H9 (cell line): ENCODE results near the gene STX7. TPM values are rescaled to one million over a fixed set of nuclear protein-coding genes. Genes with fewer than 3 reads are reported as not detected.

ENCODE experiments used
- DNase-seq: peaks from one replicate; pipeline ENCODE4 v3.0.0-alpha.2; 2017
- H2AFZ ChIP-seq: one replicate; pipeline ENCODE4 v1.6.1; 2013; ENCODE audit warnings: mild to moderate bottlenecking, low read length, control low read depth, moderate library complexity
- H2AK5ac ChIP-seq: 2 replicates; pipeline ENCODE4 v1.6.1; 2013; ENCODE audit warnings: low read length, control low read depth, mixed read lengths; ENCODE audit not compliant: insufficient read length
- H2BK120ac ChIP-seq: one replicate; pipeline ENCODE4 v1.6.1; 2013; ENCODE audit warnings: low read depth, mild to moderate bottlenecking, low read length, control low read depth, inconsistent platforms; ENCODE audit not compliant: poor library complexity, severe bottlenecking
- H2BK12ac ChIP-seq: 2 replicates; pipeline ENCODE4 v1.6.1; 2013; ENCODE audit warnings: low read length, control low read depth, mixed read lengths, low read depth; ENCODE audit not compliant: insufficient read length
- H2BK15ac ChIP-seq: 2 replicates; pipeline ENCODE4 v1.6.1; 2013; ENCODE audit warnings: low read depth, low read length, control low read depth
- H2BK20ac ChIP-seq: one replicate; pipeline ENCODE4 v1.6.1; 2013; ENCODE audit warnings: low read depth, mild to moderate bottlenecking, low read length, control low read depth, inconsistent platforms; ENCODE audit not compliant: poor library complexity, severe bottlenecking
- H2BK5ac ChIP-seq: 2 replicates; pipeline ENCODE4 v1.6.1; 2013; ENCODE audit warnings: low read length, control low read depth, mixed read lengths; ENCODE audit not compliant: insufficient read length
- H3K14ac ChIP-seq: 2 replicates; pipeline ENCODE4 v1.6.1; 2013; ENCODE audit warnings: low read length, control low read depth; ENCODE audit not compliant: insufficient read depth
- H3K18ac ChIP-seq: 2 replicates; pipeline ENCODE4 v1.6.1; 2013; ENCODE audit warnings: low read depth, mild to moderate bottlenecking, mixed read lengths, low read length, control low read depth; ENCODE audit not compliant: insufficient read length
- H3K23ac ChIP-seq: 2 replicates; pipeline ENCODE4 v1.6.1; 2013; ENCODE audit warnings: low read length, control low read depth, mixed read lengths, low read depth; ENCODE audit not compliant: insufficient read length
- H3K23me2 ChIP-seq: 2 replicates; pipeline ENCODE4 v1.6.1; 2013; ENCODE audit warnings: low read depth, mild to moderate bottlenecking, mixed read lengths, low read length, control low read depth; ENCODE audit not compliant: insufficient read length, poor library complexity, severe bottlenecking
- H3K27ac ChIP-seq: 2 replicates; pipeline ENCODE4 v1.5.1; 2013; ENCODE audit warnings: low read length, control low read depth, mixed read lengths, low read depth; ENCODE audit not compliant: insufficient read length
- H3K27me3 ChIP-seq: 2 replicates; pipeline ENCODE4 v1.6.1; 2013; ENCODE audit warnings: low read length, control low read depth, inconsistent platforms; ENCODE audit not compliant: insufficient read depth
- H3K4ac ChIP-seq: 2 replicates; pipeline ENCODE4 v1.6.1; 2013; ENCODE audit warnings: low read depth, mild to moderate bottlenecking, control low read depth, inconsistent platforms, low read length, moderate library complexity
- H3K4me1 ChIP-seq: 2 replicates; pipeline ENCODE4 v1.6.1; 2013; ENCODE audit warnings: low read length, control low read depth, inconsistent platforms; ENCODE audit not compliant: insufficient read depth
- H3K4me2 ChIP-seq: 2 replicates; pipeline ENCODE4 v1.6.1; 2013; ENCODE audit warnings: low read length, control low read depth, mixed read lengths; ENCODE audit not compliant: insufficient read length, insufficient read depth
- H3K56ac ChIP-seq: 2 replicates; pipeline ENCODE4 v1.6.1; 2013; ENCODE audit warnings: low read depth, mild to moderate bottlenecking, mixed read lengths, low read length, control low read depth; ENCODE audit not compliant: insufficient read length
- H3K79me1 ChIP-seq: 2 replicates; pipeline ENCODE4 v1.6.1; 2013; ENCODE audit warnings: low read depth, mild to moderate bottlenecking, moderate library complexity, low read length, control low read depth, inconsistent platforms; ENCODE audit not compliant: insufficient read depth, poor library complexity, severe bottlenecking
- H3K79me2 ChIP-seq: 2 replicates; pipeline ENCODE4 v1.6.1; 2013; ENCODE audit warnings: low read length, control low read depth, inconsistent platforms; ENCODE audit not compliant: insufficient read depth
- H3K9ac ChIP-seq: 2 replicates; pipeline ENCODE4 v1.6.1; 2013; ENCODE audit warnings: low read length, control low read depth, mixed read lengths; ENCODE audit not compliant: insufficient read length; ENCODE audit errors: extremely low read depth
- H3K9me3 ChIP-seq: one replicate; pipeline ENCODE4 v1.6.1; 2013; ENCODE audit warnings: low read depth, low read length, inconsistent platforms; ENCODE audit not compliant: control insufficient read depth
- H3T11ph ChIP-seq: one replicate; pipeline ENCODE4 v1.6.1; 2013; ENCODE audit warnings: mild to moderate bottlenecking, low read length, control low read depth, inconsistent platforms
- H4K20me1 ChIP-seq: one replicate; pipeline ENCODE4 v1.6.1; 2013; ENCODE audit not compliant: control insufficient read depth, insufficient read length, insufficient read depth
- H4K5ac ChIP-seq: 2 replicates; pipeline ENCODE4 v1.6.1; 2013; ENCODE audit warnings: low read depth, mild to moderate bottlenecking, mixed read lengths, low read length, control low read depth; ENCODE audit not compliant: insufficient read length
- H4K8ac ChIP-seq: replicated peaks from 2 replicates; pipeline ENCODE4 v1.6.1; 2013; ENCODE audit warnings: low read length, control low read depth, mixed read lengths, low read depth; ENCODE audit not compliant: insufficient read length
- H4K91ac ChIP-seq: 2 replicates; pipeline ENCODE4 v1.6.1; 2013; ENCODE audit warnings: low read depth, mild to moderate bottlenecking, moderate library complexity, mixed read lengths, low read length, control low read depth; ENCODE audit not compliant: insufficient read length
- H3K27ac Mint-ChIP-seq, 3 experiments: 2 replicates in 2 of 3; 3 replicates in 1 of 3; pipeline ENCODE4 v1.8.0; 2020 to 2021; ENCODE audit warnings: mixed read lengths in 3 of 3, mild to moderate bottlenecking in 1 of 3, moderate library complexity in 1 of 3
- H3K27me3 Mint-ChIP-seq: 2 replicates; pipeline ENCODE4 v1.8.0; 2021; ENCODE audit warnings: low read depth, mild to moderate bottlenecking, moderate library complexity, mixed read lengths
- H3K36me3 Mint-ChIP-seq, 3 experiments: 2 replicates in 2 of 3; 3 replicates in 1 of 3; pipeline ENCODE4 v1.8.0; 2020 to 2021; ENCODE audit warnings: low read depth in 3 of 3, mixed read lengths in 3 of 3; ENCODE audit not compliant: insufficient read depth in 1 of 3
- H3K4me1 Mint-ChIP-seq, 2 experiments: 2 replicates each; pipeline ENCODE4 v1.8.0; 2020; ENCODE audit warnings: mixed read lengths in 2 of 2
- H3K4me3 Mint-ChIP-seq, 2 experiments: 2 replicates in 1 of 2; 3 replicates in 1 of 2; pipeline ENCODE4 v1.8.0; 2020 to 2021; ENCODE audit warnings: mild to moderate bottlenecking in 2 of 2, mixed read lengths in 2 of 2, moderate library complexity in 1 of 2
- H3K9me3 Mint-ChIP-seq, 2 experiments: 2 replicates in 1 of 2; 3 replicates in 1 of 2; pipeline ENCODE4 v1.8.0; 2020; ENCODE audit warnings: mild to moderate bottlenecking in 2 of 2, mixed read lengths in 2 of 2, moderate library complexity in 1 of 2
- CTCF ChIP-seq: fragments of 200-600 bp; sonication (generic); conservative IDR thresholded peaks from 3 replicates; pipeline ENCODE4 v1.8.0; 2021; ENCODE audit warnings: antibody characterized with exemption, mild to moderate bottlenecking
- WGBS: extraction: QIAGEN DNeasy Blood & Tissue Kit; methylation state at CpG from one replicate; pipeline ENCODE4 v1.1.7; 2013; ENCODE audit warnings: missing lambda C conversion rate, low lambda C conversion rate, mixed read lengths; ENCODE audit not compliant: insufficient read length; ENCODE audit errors: extremely low coverage; 5-methylcytosine and 5-hydroxymethylcytosine counted together
- total RNA-seq: library from RNA; stranded (reverse); gene quantifications from 2 replicates; pipeline ENCODE4 v1.2.1, GENCODE V29; 2021

The STX7 gene
- total RNA-seq, 1 experiment from 2014 or later = 30.0 TPM

DNA sequence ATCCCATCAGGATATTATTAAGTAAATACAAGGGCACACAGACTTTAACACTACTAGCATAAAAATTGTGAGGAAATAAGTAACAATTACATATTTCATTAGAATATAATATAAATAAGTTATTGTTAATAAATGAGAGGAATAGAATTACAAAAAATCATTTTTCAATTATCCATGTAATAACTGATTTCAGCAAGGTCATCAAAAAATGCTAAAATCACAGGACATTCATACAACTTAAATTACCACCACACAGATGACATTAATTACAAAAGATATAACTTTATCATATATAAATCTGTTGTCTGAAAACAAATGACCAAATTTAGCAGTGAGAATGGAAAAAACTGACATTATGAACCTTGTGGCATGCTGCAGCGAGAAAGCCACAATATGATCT, 37.0 kb downstream of the STX7 start:
- Histone ChIP-seq H3K79me2 (no peaks in the 10 kb centered on the region), H2AFZ (no peak overlapping the region), H2BK20ac (no peak overlapping the region), H3K9ac (no peak overlapping the region), H3K27ac (no peak overlapping the region), H3K27me3 (no peaks in the 10 kb centered on the region), H3K79me1 (no peaks in the 10 kb centered on the region), H3K23ac (no peak overlapping the region), H4K91ac (no peak overlapping the region), H2BK12ac (no peak overlapping the region), H3K4me2 (no peak overlapping the region), H2BK5ac (no peak overlapping the region), H4K20me1 (no peaks in the 10 kb centered on the region), H3K18ac (no peak overlapping the region), H3K4ac (no peak overlapping the region), H3K9me3 (no peaks in the 10 kb centered on the region), H3K23me2 (no peaks in the 10 kb centered on the region), H3T11ph (no peak overlapping the region), H3K4me1 (no peaks in the 10 kb centered on the region), H4K5ac (no peak overlapping the region), H3K56ac (no peak overlapping the region), H2BK15ac (no peak overlapping the region), H3K14ac (no peak overlapping the region), H2BK120ac (no peak overlapping the region), H2AK5ac (no peak overlapping the region), H4K8ac (no peak overlapping the region)
- Mint-ChIP-seq H3K27me3 (no peaks in the 10 kb centered on the region), H3K4me3 (no peak overlapping the region), H3K4me1 (peaks cover 3% of the 10 kb centered on the region in 2 experiments; a peak in 2 of 4 replicates), H3K36me3 (peaks cover 0 to 3% (median 0%) of the 10 kb centered on the region in 3 experiments; a peak in 2 of 7 replicates), H3K9me3 (no peaks in the 10 kb centered on the region), H3K27ac (no peak overlapping the region)
- no peak for DNase-seq
- WGBS = no CpG with 5 or more reads among the region's 1 CpG
- no peak for TF ChIP-seq CTCF
